ENCODE data around the gene ANAPC16.

- TF ChIP-seq CTCF (IDR thresholded peaks at IDR 0.05 in 8 of 11, conservative IDR thresholded peaks at IDR 0.05 in 3 of 11), result no peak
- peak; percentile 37 to 89 (median 84) for TF ChIP-seq POLR2AphosphoS5 (IDR thresholded peaks at IDR 0.05)
Measured at GRCh38 chr10:72242675-72243074, 26.9 kb downstream of the ANAPC16 start.
